ENCODE measurements around the gene EIF2AK3.

GRCh38 chr2:88530081-88530480 lies 97.2 kb downstream of the EIF2AK3 start:
- TF ChIP-seq SNAI2 (CRISPR knock-in tag; IDR thresholded peaks at IDR 0.05) (no peak), ARNTL (CRISPR knock-in tag; IDR thresholded peaks at IDR 0.05; ENCODE audit: borderline replicate concordance, low read depth) (no peak), PATZ1 (CRISPR knock-in tag; IDR thresholded peaks at IDR 0.05; ENCODE audit: borderline replicate concordance) (no peak), OSR1 (CRISPR knock-in tag; IDR thresholded peaks at IDR 0.05) (no peak), ZFP3 (CRISPR knock-in tag; IDR thresholded peaks at IDR 0.05) (no peak), ZNF8 (CRISPR knock-in tag; IDR thresholded peaks at IDR 0.05) (no peak), ZC3H10 (CRISPR knock-in tag; IDR thresholded peaks at IDR 0.05) (no peak), CSRNP3 (CRISPR knock-in tag; IDR thresholded peaks at IDR 0.05) (no peak), CSDC2 (CRISPR knock-in tag; IDR thresholded peaks at IDR 0.05) (no peak), TSHZ2 (CRISPR knock-in tag; IDR thresholded peaks at IDR 0.05) (no peak)
- TF ChIP-seq, protein P1, sequence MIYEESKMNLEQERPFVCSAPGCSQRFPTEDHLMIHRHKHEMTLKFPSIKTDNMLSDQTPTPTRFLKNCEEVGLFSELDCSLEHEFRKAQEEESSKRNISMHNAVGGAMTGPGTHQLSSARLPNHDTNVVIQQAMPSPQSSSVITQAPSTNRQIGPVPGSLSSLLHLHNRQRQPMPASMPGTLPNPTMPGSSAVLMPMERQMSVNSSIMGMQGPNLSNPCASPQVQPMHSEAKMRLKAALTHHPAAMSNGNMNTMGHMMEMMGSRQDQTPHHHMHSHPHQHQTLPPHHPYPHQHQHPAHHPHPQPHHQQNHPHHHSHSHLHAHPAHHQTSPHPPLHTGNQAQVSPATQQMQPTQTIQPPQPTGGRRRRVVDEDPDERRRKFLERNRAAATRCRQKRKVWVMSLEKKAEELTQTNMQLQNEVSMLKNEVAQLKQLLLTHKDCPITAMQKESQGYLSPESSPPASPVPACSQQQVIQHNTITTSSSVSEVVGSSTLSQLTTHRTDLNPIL (CRISPR knock-in tag; IDR thresholded peaks at IDR 0.05; ENCODE audit: low read depth), result no peak
- TF ChIP-seq, protein P2, sequence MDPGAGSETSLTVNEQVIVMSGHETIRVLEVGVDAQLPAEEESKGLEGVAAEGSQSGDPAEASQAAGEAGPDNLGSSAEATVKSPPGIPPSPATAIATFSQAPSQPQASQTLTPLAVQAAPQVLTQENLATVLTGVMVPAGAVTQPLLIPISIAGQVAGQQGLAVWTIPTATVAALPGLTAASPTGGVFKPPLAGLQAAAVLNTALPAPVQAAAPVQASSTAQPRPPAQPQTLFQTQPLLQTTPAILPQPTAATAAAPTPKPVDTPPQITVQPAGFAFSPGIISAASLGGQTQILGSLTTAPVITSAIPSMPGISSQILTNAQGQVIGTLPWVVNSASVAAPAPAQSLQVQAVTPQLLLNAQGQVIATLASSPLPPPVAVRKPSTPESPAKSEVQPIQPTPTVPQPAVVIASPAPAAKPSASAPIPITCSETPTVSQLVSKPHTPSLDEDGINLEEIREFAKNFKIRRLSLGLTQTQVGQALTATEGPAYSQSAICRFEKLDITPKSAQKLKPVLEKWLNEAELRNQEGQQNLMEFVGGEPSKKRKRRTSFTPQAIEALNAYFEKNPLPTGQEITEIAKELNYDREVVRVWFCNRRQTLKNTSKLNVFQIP (CRISPR knock-in tag; IDR thresholded peaks at IDR 0.05; ENCODE audit: borderline replicate concordance, low read depth), result no peak
